ENCODE results near the gene GRAP2.
"Not testable (repeated sequence)": the region's sequence is repeated elsewhere in the genome, so short reads cannot be mapped to it uniquely, and the experiment has no call there.

GRAP2 gene

DNA sequence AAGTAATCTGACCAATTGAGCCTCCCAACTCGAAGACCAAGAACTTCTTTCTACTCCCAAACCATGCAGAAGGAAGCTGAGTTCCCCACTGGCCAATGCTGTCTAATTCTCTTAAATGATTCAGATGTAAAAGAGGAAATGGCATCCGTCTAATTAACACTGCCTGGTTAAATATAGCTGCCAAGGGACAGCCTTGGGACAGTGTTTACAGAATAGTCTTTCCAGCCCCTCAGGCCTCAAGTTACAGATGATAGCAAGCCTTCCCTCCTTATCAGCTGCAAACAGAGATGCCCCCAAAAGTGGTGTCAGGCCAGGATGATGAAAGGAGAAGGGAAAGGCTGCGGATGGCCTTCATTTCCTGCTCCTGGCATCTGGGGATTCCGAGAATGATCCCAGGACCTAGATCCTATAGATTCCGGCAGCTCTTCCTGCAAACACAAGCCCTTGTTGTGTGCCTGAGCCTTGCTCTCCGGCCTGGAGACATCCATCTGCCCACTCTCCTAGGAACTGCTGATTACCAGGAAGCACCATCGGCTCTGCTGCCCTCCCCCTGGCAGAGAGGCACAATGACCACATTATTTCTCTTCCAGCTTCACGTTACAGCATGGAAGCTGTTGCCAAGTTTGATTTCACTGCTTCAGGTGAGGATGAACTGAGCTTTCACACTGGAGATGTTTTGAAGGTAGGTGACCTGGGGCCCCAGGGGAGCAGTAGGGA lies 45.8 kb downstream of the GRAP2 start:
- H3K4me3 ChIP-seq, result no peak overlapping the region
- TF ChIP-seq, protein P1, sequence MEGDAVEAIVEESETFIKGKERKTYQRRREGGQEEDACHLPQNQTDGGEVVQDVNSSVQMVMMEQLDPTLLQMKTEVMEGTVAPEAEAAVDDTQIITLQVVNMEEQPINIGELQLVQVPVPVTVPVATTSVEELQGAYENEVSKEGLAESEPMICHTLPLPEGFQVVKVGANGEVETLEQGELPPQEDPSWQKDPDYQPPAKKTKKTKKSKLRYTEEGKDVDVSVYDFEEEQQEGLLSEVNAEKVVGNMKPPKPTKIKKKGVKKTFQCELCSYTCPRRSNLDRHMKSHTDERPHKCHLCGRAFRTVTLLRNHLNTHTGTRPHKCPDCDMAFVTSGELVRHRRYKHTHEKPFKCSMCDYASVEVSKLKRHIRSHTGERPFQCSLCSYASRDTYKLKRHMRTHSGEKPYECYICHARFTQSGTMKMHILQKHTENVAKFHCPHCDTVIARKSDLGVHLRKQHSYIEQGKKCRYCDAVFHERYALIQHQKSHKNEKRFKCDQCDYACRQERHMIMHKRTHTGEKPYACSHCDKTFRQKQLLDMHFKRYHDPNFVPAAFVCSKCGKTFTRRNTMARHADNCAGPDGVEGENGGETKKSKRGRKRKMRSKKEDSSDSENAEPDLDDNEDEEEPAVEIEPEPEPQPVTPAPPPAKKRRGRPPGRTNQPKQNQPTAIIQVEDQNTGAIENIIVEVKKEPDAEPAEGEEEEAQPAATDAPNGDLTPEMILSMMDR (IDR thresholded peaks at IDR 0.05), result no peak
- DNase-seq (ENCODE audit: low spot score), result no peak
- H3K27ac ChIP-seq, result no peak overlapping the region

DNA sequence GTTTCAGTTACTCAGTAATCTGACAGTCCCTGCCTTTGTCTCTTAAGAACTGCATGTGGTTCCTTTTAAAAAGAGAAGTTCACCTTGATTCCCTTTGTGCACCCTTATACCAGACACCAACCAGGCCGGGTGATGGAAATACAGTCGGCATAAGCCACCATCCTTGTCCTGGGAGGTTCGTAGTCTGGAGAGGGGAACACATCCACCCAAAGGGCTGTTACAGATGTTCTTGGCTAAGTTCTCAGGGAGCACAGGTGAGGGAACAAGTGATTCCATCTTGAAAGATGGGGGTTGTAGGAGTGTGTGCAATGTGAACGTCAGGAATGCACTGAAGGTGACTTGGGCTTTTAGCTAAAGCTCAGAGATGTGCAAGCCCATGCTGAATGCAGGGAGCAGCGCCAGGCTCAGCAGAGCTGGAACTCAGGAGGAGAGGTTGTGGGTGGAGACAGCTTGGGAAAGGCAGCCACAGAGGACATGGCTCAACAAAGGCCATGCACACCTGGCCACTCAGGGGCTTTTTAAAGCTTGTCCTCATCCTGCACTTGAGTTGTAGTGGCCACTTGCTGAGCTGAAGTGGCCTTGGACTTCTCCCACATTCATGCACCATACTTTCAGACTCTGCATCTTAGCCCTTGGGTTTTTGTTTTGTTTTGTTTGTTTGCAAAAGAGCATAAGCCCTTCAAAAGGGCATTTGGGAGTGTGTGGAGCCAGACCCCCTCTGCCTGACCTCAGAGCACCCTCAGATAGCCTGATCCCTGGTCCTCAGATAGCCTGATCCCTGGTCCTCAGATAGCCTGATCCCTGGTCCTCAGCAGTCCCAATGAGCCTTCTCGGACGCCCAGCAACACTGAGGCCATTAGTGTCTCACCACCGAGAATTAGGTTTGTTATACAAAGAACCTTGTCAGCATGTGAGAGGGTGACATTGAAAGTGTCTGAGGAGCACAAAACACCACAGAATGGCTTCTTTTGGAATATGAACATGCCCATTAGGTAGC lies 46.6 kb downstream of the GRAP2 start:
- TF ChIP-seq, protein P1 (IDR thresholded peaks at IDR 0.05), result no peak
- H3K4me3 ChIP-seq, result no peak overlapping the region

DNA sequence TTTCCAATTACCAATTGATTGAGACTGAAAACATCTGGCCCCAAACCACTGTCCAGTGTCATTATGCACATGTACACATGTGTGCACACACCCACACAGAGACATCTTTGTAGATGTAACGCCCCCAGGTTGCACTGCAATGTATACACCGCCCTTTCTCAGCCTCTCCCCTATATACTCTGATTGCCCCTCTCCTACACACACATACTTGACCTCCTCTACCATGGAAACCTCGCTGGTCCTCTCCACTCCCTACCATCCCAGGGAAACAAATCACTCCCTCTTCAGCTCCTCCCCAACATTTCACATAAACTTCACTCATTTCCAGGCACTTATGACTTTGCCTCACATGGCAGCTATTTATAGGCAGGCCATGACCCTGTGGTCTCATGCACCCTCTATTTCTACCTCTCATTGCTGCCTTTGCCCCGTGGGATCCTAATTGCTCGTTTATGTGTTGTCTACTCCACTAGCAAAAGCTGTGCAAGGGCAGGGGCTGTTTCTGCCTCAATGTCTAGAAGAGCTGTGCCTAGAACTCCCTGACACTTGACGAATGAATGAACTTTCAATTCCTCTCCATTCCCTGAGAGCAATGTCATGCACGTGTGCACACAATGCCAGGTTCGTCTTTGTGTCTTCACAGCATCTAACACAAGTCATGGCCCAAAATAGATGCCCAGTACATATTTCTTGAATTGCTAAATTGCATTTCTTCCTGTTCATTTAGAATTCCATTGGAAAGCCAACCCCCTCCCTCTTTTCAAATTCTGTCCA lies 49.3 kb downstream of the GRAP2 start:
- H3K4me3 ChIP-seq, result no peak overlapping the region
- DNase-seq (ENCODE audit: low spot score), result no peak
- TF ChIP-seq, protein P1 (IDR thresholded peaks at IDR 0.05), result no peak
- H3K27ac ChIP-seq, result no peak overlapping the region

More for the DNA sequence above, 46.6 kb downstream of the GRAP2 start:
- H3K27ac ChIP-seq, result no peak overlapping the region
- DNase-seq (ENCODE audit: low spot score), result no peak

DNA sequence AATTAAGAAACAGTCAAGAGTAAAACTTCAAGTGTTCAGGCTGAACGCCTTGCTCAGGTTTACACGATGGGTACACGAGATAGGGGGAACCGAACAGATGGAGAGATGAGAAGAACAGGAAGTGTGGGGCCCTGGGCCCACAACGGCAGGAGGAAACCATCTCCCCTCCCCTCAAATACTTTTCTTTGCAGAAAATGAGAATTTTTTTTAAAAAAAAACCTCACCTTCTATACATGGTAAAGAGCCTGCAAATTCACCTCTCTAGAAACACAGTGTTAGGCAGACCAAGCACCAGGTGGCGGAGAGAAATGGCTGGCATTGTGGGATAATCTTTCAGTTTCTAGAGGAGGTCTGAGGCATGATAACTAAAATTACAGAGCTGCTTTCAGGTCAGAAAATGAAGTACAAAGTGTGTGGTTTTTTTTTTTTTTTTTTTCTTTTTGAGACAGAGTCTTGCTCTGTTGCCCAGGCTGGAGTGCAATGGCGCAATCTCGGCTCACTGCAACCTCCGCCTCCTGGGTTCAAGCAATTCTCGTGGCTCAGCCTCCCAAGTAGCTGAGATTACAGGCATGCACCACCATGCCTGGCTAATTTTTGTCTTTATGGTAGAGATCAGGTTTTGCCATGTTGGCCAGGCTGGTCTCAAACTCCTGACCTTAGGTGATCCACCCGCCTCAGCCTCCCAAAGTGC lies 50.9 kb downstream of the GRAP2 start:
- not testable (repeated sequence) for H3K4me3 ChIP-seq; H3K27ac ChIP-seq; DNase-seq (ENCODE audit: low spot score)

DNA sequence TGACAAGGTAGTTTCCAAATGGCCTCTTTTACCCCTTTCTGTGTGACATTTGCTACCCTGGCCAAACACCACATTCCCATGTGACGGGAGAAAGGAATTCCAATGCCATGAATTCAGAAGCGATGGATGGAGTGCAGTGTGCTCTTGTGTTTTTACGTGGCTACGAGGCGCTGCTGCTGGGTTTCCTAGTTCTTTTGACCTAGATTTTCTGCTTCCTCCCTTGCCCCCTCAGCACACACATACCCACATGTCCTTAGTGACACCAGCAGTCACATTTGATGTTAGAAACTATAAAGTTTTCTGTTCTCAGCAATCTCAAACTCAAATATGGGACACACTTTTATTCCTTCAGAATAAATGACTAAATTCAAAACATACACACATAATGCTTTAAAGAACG lies 51.5 kb downstream of the GRAP2 start:
- no peak overlapping the region for H3K27ac ChIP-seq
- no peak for DNase-seq (ENCODE audit: low spot score)
- no peak overlapping the region for H3K4me3 ChIP-seq
- TF ChIP-seq, protein P1 (IDR thresholded peaks at IDR 0.05), result no peak

DNA sequence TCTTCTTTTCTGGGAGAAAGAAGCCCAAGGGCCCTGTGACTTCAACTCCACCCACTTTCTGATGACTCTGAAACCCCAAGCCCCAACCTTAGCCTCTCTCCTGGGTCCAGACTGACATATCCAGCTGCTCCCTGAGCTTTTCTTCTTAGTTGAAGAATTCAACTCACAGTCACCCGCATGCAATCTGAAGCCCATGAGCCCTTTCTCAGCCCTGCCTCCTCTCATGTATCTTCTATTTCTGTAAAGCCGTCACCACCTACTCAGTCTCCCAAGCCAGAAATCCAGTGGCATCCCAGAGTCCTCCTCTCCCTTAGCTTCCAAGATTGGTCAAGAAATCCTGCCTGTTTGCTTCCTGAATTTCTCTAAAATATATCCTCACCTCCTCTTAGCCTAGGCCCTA lies 52.2 kb downstream of the GRAP2 start:
- Histone ChIP-seq H3K4me3 (no peak overlapping the region), H3K27ac (no peak overlapping the region)
- TF ChIP-seq, protein P1 (IDR thresholded peaks at IDR 0.05), result no peak
- no peak for DNase-seq (ENCODE audit: low spot score)
